ENCODE measurements around the gene C17orf100.
"Not testable (repeated sequence)": the region's sequence is repeated elsewhere in the genome, so short reads cannot be mapped to it uniquely, and the experiment has no call there.

C17orf100 gene

GRCh38 chr17:6669479-6670212, 18.1 kb downstream of the C17orf100 start:
- DNase-seq, result no peak

- DNase-seq, result no peak
These were observed 19.0 kb downstream of the C17orf100 start for GRCh38 chr17:6670571-6670970.

GRCh38 chr17:6670999-6671398, 19.4 kb downstream of the C17orf100 start:
- DNase-seq, result no peak

- no peak for DNase-seq
These were observed 19.9 kb downstream of the C17orf100 start for GRCh38 chr17:6671431-6671830.

- no peak for DNase-seq
These were observed 23.0 kb downstream of the C17orf100 start for GRCh38 chr17:6674586-6674985.

- no peak for DNase-seq
These were observed 23.8 kb downstream of the C17orf100 start for GRCh38 chr17:6675201-6675825.

- no peak for DNase-seq
These were observed 25.2 kb downstream of the C17orf100 start for GRCh38 chr17:6676802-6677157.

GRCh38 chr17:6677158-6677831, 25.7 kb downstream of the C17orf100 start:
- no peak for DNase-seq

GRCh38 chr17:6677946-6678345, 26.4 kb downstream of the C17orf100 start:
- no peak for DNase-seq

GRCh38 chr17:6679241-6679640, 27.7 kb downstream of the C17orf100 start:
- DNase-seq, result no peak

- no peak for DNase-seq
These were observed 29.6 kb downstream of the C17orf100 start for GRCh38 chr17:6681176-6681575.

GRCh38 chr17:6681671-6682070, 30.1 kb downstream of the C17orf100 start:
- DNase-seq, result no peak

GRCh38 chr17:6682339-6682738, 30.8 kb downstream of the C17orf100 start:
- DNase-seq, result no peak

GRCh38 chr17:6683081-6683684, 31.6 kb downstream of the C17orf100 start:
- DNase-seq, result no peak

GRCh38 chr17:6683730-6684459, 32.3 kb downstream of the C17orf100 start:
- no peak for DNase-seq

GRCh38 chr17:6684460-6684783, 32.9 kb downstream of the C17orf100 start:
- DNase-seq, result no peak

GRCh38 chr17:6684881-6685767, 33.6 kb downstream of the C17orf100 start:
- DNase-seq, result no peak

GRCh38 chr17:6686026-6686425, 34.5 kb downstream of the C17orf100 start:
- DNase-seq, result no peak

GRCh38 chr17:6688944-6689343, 37.4 kb downstream of the C17orf100 start:
- no peak for DNase-seq

GRCh38 chr17:6690641-6691040, 39.1 kb downstream of the C17orf100 start:
- no peak for DNase-seq

- no peak for DNase-seq
These were observed 40.0 kb downstream of the C17orf100 start for GRCh38 chr17:6691546-6691945.

- not testable (repeated sequence) for DNase-seq
These were observed 40.4 kb downstream of the C17orf100 start for GRCh38 chr17:6691958-6692357.
